Hepatic stellate cell (primary cell): ENCODE measurements around the gene ENOX1.

Source experiments
- DNase-seq: peaks from one replicate; pipeline ENCODE4 v3.0.0; 2011; ENCODE audit warnings: low spot score

The ENOX1 gene

DNA sequence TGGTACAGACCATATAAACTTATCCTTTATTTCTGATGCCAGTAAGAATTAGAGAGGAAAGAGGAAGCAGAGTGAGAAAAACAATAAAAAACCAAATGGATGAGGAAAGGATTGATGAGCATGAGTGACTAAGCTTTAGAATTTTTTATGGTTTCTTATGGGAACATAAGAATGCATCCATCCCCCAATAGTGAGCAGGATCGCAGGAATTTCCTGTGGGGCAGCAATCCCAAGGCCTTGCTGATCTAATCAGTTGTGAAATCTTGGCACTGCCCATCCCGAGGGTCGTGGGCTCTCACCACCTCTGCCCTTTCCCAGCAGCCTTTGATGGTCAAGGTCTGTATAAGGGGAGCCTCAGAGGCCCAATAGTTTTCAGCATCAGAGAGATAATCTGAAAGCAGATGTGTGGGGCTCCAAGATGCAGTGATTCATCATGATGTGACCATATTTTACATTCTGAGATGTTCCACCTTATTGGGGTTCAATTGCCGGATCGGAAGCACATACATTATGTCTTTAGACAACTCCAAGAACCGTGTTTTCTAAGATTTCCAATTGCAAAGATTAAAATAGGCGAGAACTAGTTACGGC is 541.3 kb downstream of the ENOX1 start:
- peak; percentile 63 for DNase-seq

DNA sequence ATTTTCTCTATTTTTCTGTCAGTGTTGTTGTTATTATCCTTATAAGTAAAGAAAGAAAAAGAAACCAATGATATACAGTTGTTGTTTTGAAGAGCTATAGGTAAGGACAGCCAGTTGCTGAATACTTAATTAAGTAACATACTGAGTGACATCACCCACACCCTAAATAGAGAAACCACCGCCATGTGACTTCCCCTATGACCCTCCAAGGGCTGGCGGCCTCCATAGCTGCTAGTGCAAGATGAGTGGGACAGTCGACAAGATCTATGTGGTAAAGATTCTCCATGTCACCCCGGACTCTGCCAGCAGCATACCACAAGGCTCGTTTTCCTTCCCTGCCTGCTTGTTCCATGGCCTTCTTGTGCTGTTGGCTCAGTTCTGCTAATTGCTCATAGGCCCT is 542.3 kb downstream of the ENOX1 start:
- DNase-seq: no peak

DNA sequence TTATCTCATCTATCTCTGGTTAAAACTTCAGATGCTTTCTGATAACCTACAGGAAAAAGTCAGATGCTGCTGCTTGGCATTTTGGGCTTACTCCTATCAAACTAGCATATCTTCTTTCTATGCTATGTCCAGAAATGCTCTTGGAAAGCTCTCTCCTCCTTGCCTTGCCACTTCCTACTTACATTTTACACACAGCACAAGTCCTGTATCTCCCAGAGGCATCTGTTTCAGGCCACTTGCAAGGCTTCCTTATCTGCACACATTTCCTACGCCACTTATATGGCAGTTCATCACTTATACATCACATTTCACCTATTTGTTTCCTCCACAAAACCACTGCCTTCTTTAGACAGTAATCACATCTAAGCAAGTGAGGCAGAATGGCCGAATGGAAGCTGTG is 543.1 kb downstream of the ENOX1 start:
- no peak for DNase-seq

DNA sequence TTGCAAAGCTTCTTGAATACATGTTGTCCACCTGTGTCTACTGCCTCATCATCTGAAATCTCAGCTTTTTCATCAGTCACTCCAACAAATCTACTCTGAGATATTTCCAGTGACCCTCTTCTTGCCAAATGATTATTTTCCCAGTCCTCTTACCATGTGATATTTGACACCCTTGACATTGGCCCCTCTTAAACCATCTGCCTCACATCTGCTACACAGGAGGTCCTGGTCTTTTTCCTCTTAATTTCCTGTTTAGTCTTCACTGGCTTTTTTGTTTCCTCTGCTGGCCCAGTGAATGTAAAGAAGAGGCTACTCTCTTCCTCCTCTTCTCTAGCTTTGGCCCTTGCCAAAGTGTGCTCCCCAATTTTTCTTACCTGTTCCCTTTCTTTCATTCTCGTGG is 544.7 kb downstream of the ENOX1 start:
- DNase-seq: no peak

DNA sequence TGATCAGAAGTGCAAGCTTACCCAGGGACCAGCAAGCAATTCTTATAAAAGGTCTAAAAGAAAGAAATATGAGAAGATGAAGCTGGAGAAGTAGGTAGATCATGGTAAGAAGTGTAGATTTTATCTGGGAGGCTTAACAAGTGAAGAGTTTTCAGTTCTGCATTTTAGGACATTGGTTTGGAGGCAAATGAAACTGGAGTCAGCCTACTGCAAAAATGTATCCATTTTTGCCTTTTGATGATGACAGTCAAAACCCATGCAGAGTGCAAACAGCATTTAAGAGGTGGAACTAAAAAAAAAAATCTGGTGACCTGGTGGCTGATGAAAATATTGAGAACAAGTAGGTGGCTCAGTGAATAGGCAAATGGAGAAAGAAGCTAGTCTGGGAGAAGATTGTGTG is 546.5 kb downstream of the ENOX1 start:
- no peak for DNase-seq

DNA sequence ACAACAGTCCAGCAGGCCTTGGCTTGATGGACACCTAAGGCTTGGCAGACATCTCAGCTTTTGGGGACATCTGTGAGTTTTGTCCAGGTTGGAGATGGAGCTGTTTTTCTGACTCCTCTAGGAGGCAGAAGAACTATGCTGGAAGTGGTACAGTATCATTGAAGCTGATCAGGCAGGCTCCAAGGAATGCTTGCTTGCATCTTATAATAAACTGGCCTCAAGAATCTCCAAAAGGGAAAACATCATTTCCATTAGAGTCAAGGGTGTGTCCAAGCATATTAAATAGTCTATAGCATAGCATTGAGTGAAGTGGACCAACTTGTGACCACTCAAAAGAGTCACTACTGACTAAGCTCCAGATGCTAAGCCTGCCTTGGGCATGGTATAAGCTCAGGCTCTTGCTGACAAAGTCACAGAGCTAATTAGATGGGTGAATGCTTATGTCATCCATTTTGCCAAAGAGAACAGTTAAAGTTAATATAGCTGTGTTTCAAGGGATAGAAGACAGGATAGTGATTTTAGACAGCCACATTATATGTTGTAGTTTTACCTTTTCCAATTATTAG is 547.4 kb downstream of the ENOX1 start:
- no peak for DNase-seq

DNA sequence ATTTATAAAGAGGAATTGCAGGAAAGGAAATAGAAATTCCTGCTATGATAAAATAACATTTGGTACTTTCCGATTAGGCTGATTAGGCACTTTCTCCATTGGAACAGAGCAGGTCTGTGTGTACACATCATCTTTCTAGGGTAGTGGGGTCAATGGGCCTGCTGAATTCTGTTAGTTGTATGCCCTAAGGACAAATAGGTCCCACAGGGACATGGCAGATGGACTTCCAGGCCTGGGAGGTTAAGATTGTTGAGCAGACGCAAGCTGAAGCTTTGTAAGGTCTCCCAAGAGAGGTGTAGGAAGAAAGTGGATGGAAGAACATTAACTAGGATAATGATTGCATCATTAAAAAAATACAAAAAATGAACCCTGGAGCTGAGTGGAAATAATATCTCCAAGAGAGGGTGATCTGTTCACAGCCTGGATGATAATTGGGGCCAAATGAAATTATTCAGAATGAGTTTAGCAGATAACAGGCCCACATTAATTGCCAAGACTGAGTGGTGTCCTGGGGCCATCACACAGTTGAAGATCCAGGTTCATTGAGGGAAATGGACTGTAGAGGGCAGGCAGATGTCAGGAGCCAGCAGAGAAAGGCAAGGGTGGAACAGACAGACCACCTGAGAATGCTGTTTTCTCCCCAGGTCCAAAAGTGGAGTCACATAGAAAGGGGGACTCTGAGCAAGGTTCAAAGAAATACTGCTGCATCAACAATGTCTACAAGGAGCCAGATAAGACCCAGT is 548.3 kb downstream of the ENOX1 start:
- no peak for DNase-seq

DNA sequence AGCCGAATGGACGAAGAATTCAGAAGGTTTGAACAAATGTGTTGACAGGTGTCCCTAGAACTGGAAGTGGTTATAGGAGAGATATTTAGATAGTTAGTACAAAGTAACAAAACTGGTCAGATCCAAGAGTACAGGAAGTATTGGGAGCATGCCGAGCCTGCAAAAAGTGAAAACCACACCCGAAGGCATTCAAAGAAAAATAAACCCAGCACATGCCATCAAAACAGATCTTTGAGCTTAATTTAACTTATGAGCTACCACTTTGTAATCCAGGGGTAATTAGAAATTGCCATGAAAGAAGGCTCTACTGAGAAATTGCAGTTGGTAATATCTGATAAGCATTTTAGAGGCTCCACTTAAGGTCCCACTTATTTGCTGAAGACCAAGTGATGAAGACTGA is 549.2 kb downstream of the ENOX1 start:
- peak; percentile 17 for DNase-seq

DNA sequence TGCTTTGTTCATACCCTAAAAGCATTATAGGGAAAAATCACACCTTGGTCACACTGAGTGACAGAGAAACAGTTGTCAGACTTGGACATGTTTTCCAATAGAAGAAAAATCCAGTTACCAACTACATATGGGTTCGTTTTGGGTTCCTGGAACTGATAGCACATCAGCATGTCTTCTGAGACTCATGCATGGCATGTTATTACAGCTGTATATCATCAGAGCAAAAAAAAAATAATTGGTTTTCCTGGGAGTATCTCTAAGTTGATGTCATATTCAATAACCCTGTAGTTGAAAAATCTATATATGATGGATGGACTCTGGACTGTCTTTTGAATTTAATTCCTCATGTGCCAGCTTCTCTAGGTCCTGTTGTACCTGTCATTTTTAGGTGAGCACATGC is 551.7 kb downstream of the ENOX1 start:
- no peak for DNase-seq

DNA sequence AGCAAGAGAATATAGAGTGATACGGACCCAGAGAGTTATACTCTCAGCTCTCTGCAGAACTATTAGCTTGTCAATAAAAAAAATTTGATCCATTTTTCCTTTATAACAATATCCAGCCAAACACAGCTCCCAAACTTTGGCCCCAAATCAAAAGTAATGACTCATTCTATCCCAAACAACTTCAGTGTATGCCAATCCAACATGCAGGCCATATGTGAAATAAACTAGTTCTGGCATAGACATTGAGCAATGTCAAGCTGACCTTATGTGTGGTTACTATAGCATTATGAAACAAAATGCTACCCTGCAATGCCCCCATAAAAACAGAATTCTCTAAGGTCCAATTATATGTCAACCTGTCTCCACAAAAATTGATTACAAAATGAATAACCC is 553.9 kb downstream of the ENOX1 start:
- DNase-seq: no peak

DNA sequence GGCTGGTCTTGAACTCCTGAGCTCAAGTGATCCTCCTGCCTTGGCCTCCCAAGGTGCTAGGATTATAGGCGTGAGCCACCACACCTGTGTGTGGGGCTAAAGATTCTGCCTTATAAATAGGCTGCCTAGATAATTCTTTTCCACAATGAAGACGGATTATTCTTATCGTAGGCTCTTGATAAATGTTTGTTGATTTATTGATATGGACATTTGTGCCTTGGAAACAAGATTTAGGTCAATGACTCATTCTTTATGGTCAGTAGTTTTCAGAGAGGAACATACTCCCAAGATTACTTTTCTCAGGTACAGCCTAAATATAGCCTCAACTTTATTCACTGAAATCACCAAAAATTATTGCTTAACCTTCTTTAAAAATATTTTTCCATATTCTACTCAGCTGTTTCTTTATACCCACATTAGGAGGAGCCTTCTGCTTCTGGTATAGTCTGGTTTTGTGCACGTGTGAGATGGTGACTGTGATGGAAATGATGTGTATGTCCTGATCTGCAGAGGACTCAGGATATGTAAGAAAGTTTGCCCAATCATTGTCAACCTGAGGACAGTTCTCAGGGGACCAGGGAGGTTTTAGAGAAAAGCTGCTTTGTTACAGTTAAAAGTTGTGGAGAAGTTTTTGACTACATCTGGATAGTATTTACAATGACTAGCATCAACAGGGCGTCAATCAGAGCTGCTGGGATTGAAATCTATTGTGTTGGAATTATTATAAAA is 554.5 kb downstream of the ENOX1 start:
- no peak for DNase-seq

DNA sequence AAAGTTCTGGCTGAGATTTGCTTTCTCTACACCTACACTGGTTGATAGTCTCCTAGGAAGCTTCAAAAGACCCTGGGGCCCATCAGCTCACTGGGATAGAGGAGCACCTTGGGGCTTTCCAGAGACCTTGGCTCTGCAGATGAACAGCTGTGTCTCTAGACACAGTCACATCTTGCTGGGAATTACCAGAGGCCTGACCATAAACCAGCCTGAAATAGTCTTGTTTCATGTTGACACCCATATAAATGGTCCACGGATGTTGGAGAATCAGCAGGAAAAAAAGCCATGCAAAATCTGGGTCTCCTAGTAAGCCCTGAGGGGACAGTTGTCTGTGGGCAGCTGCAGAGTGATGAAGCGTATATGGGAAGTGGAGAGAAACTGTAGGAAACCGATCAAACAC is 555.8 kb downstream of the ENOX1 start:
- DNase-seq: no peak

DNA sequence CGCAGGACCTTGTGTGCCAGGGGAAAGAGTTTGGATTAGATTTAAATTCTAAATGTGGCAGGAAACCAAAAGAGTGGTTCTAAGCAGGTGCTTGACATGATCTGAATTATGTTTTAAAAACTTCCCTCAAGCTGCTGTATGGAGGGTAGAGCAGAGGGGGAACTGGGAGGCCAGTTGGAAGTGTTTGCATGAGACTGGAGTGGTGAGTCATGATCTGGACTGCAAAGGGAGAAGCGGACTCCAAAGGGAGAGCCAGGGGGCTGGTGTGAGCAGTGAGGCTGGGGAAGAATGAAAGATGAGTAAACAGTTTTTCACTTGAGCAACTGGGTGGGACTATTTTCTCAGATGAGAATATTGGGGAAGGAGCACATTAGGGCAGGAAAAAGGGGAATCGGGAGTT is 557.3 kb downstream of the ENOX1 start:
- peak; percentile 30 for DNase-seq

DNA sequence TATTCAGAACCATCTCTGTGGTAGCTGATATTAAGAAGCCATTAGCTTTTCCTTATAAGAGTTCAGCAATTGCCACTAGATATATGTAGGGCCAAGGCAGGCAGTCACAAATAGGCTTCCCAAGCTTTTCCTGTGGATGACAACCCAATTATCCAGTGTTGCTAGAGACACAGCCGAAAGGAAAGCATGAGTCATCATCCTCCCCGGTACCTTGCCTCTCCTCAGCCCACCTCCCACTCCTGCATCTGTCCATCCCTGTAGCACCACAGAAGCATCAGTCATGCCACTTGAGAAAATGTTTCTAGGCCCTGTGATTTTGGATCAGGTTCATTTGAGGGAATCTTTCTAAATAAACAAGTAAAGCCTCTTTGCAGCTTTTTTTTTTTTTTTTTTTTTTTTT is 559.1 kb downstream of the ENOX1 start:
- DNase-seq: no peak

DNA sequence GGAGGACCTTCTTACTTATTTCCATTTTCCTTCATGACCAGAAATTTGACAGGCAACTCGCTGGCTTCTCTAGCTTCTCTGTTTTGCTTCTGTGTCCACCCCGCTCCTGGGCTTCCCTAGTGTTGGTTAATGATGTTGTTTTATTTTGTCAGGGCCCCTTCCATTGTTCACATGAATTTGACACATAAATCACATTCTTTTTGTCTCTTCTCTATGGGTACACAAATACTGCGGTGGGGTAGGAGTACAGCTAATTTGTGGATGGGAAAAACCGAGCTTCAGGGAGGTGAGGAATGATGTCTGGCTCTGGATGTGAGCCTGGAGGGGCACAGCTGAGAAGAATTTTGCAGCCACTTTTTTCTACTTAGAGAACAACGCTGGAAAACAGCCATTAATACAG is 563.6 kb downstream of the ENOX1 start:
- DNase-seq: no peak

DNA sequence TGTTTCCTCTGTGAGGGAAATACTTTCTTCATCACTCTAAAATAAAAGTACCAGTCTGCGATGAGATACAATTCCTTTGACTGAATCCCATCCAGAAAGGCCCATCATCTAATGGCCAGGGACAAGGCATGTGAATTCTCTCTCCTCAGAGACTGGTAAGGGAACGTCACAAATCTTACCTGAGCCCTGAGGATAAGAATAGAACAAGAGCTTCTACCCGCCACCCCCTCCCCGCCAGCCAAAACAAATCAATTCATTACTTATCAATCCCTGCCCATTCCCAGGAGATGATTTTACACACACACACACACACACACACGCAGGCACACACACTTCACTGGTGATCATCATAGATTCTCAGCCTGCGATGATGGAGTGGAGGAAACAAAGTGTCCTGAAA is 564.7 kb downstream of the ENOX1 start:
- DNase-seq: no peak

DNA sequence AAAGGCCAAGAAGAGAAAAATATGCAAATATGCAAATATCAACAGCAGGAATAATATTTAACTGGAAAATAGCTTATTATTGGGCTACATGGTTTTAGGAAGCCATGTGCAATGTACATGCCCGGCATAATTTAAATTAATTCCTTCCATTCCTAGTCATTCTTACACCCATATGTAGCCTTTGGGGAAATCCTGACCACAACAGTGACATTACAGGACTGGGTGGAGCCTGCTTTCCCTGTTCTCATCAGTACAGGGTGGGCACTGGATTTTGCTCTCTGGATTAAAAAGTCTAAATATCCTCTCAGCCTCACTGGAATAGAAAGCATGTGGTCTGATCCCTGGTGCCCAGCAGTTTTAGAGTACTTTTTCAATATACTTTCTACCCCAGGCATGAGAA is 565.2 kb downstream of the ENOX1 start:
- DNase-seq: no peak

DNA sequence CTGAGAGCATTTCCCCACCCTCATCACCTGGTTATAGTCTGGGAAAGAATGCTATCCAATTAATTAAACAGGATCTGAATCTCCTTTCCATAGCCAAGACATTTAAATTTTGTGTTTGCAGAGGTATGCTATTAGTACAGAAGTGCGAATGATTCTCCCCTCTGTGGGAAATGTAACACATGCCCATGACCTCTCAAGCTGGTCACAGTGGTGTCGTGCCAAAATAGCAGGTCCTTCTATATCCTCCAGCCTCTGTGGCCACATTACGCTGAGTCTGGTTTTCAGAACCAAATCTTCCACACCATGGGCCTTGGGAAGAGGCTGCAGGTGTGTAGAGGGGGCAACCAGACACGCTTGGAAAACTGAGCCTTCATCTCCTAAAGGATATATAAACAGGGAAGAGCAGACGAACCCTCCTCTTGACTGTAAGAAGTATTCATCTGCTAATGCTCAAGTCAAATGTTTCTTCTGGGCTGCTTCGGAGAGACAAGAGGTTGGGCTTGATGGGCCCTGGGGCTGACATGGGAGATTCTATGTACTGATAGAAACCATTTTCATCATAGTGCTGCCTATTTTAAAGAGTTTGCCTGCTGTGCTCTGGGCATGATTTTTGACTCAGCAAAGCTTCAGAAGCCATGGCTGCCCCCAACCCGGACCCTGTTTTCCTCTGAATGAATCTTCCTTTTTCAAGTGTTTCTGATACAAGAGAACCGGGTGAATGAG is 565.7 kb downstream of the ENOX1 start:
- no peak for DNase-seq

DNA sequence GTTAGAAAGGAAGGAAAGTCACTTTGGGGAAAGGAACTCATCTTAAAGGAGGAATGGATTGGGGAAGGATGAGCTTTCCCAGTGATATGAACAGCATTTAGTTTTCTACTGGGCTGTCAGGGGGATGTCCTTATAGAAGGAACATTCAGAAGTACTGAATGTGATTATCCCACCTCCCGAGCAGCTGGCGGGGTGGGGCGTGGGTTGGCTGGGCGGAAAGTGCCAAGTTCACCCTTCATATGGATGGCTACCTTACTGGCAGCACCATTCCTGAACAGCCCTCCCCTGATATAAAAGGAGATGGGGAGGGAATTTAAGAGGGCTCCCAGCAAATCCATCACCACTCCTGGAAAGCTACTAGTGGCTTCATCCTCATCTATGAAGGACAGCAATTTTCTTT is 572.6 kb downstream of the ENOX1 start:
- DNase-seq: no peak

DNA sequence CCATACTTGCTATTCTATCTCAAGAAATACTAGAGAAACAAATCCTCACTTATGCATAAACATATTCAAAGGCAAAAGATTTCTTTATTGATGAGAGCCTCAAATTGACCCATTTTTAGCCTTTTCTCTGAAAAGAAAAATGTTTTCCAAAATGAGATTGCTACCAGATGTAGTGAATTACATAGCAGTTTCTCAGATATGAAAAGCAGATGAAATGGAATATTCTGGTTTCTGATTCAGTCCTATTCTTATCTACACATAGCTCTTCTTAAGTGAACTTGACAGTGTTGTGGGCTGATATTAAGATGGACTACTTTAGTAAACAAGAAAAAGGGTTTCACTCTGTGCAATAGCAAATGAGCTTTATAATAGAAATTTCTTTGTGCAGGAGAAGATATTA is 579.9 kb downstream of the ENOX1 start:
- DNase-seq: no peak

DNA sequence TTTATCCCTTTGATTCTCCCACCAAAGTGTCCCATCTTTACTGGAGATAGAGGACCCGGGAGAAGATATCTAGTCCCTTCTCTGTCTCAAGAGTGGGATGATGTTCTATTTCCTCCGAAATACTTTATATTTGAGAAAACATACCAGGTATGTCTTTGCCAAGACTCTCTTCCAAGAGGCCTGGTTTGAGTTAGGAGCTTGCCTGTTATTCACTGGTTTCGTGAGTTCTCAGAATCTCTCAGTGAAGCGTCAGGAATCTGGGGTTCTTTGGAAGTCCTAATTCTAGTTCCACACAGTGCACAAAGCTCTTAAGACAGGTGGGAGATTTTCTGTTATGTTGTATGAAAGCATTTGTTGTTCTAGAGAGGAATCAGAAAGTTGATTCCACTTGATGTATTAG is 581.4 kb downstream of the ENOX1 start:
- DNase-seq: no peak

DNA sequence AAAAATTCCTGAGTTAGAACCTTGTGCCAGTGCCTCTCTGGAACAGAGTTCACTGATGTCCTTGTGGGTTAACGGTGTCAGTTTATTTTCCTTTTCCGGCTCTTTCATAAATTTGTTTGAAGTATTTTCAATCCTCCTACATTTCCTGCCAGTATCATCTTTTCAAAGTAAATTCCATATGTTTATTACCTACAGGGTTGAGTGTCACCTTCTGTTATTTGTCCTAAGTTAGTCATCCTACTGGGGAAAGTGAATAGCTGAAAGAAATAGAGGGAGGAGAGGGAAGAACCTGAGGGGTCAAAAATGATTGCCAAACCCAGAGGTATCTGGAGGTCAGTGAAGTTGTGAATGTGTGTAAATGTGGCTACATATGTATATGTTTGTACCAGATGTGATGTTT is 582.2 kb downstream of the ENOX1 start:
- no peak for DNase-seq

DNA sequence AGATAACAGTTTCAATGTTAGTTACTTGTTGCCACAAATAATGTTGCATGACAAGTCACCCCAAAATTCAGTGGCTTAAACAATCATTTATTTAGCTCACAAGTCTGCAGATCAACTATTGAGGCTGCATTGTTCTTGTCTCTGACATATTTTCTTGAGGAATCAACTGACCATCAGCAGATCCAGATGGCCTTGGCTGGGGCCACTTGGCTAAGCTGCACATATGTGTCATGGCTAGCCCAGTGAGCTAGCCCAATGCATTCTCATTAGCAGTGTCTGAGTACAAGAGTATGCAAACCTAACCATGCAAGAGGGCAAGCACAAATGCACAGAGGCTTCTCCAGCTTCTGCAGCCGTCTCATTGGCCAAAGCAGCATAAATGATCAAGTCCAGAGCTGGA is 583.0 kb downstream of the ENOX1 start:
- DNase-seq: no peak
